ENCODE data around the gene SLC6A19.

Gene SLC6A19

DNA sequence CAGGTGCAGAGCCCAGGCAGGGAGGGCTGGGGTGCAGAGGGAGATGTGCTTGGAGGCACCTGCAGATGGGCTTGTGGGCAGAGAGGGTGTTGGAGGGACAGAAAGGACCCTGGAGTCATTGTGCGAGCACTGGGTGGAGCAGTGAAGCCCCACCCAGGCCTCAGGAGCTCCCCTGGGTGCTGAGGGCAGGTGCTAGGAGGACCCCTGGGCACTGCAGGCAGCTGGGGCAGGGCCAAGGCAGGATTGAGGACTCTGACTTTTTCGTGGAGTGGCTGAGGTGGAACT is 13.5 kb downstream of the SLC6A19 start:
- Histone ChIP-seq H3K36me3 (ENCODE audit: insufficient read depth, low read length) (no peaks in the 10 kb centered on the region), H3K9me3 (ENCODE audit: insufficient read depth, low read depth, low read length) (no peaks in the 10 kb centered on the region), H3K4me3 (ENCODE audit: low read length) (no peak overlapping the region), H3K9ac (ENCODE audit: low read depth, low read length) (no peak overlapping the region), H3K4me1 (ENCODE audit: insufficient read depth, low read length) (no peaks in the 10 kb centered on the region), H3K27ac (ENCODE audit: low read depth, low read length) (no peak overlapping the region), H3K27me3 (ENCODE audit: insufficient read depth, low read length) (no peaks in the 10 kb centered on the region)
- 87% methylated on average over 1 of the region's 2 CpGs for WGBS

DNA sequence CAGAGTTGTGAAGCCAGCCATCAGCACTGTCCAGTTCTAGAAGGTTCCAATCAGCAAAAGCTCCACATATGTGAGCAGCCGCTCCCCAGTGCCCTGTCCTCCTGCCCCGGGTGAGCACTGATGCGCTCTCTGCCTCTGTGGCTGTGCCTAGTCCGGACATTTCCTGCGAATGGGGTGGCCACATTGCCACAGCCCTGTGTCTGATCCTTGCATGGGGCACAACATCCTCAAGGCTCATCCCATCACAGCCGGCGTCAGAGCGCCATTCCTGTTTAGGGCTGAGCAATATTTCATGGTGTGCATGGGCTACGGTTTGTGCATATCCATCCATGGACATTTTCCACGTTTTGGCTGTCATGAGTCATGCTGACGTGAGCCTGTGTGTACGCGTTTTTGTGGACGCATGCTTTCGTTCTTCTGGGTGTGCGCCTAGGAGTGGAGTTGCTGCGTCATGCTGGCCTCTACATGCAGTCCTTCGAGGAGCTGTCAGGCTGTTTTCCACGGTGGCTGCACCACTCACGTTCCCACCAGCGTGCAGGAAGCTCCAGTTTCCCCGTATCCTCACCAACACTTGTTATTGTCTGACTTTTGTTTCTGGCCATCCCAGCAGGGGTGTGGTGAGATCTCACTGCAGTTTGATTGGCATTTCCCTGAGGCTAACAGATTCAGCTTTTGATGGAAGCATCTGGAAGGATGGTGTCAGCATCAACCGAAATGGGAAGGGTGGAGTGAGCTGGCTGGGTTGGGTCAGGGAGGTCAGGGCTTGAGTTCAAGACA is 14.1 kb downstream of the SLC6A19 start:
- Histone ChIP-seq H3K4me3 (ENCODE audit: low read length) (no peak overlapping the region), H3K4me1 (ENCODE audit: insufficient read depth, low read length) (no peaks in the 10 kb centered on the region), H3K36me3 (ENCODE audit: insufficient read depth, low read length) (no peaks in the 10 kb centered on the region), H3K27ac (ENCODE audit: low read depth, low read length) (no peak overlapping the region), H3K9me3 (ENCODE audit: insufficient read depth, low read depth, low read length) (no peaks in the 10 kb centered on the region), H3K27me3 (ENCODE audit: insufficient read depth, low read length) (no peaks in the 10 kb centered on the region), H3K9ac (ENCODE audit: low read depth, low read length) (no peak overlapping the region)
- 95% methylated on average over 23 of the region's 23 CpGs for WGBS

DNA sequence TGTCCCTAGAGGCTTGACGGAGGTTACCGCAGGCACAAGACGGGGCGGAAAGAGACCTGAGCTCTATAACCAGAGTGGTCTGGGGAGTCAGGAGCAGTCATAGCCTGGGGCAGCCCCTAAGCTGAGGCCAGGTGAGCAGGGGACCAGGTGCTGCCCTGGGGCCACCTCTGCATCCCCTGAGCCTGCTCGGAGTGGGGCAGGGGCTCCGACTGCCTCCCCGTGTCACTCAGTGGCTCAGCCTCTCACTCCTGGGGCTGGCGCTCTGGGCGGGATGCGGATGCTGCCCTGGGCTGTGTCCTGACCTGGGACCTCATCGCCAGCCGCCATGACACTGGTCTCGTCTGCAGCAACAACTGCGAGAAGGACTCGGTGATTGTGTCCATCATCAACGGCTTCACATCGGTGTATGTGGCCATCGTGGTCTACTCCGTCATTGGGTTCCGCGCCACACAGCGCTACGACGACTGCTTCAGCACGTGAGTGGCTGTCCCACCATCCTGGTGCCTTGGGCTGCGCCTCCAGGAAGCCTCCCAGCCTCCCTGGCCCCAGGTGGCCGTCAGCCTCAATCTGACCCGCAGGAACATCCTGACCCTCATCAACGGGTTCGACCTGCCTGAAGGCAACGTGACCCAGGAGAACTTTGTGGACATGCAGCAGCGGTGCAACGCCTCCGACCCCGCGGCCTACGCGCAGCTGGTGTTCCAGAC is 15.0 kb downstream of the SLC6A19 start:
- no peak overlapping the region for H3K4me3 ChIP-seq (ENCODE audit: low read length)
- WGBS = 94% methylated on average over 38 of the region's 38 CpGs
- H3K27ac ChIP-seq (ENCODE audit: low read depth, low read length) = no peak overlapping the region
- H3K4me1 ChIP-seq (ENCODE audit: insufficient read depth, low read length) = no peaks in the 10 kb centered on the region
- H3K9me3 ChIP-seq (ENCODE audit: insufficient read depth, low read depth, low read length) = no peaks in the 10 kb centered on the region
- H3K9ac ChIP-seq (ENCODE audit: low read depth, low read length) = no peak overlapping the region
- no peaks in the 10 kb centered on the region for H3K27me3 ChIP-seq (ENCODE audit: insufficient read depth, low read length)
- H3K36me3 ChIP-seq (ENCODE audit: insufficient read depth, low read length) = no peaks in the 10 kb centered on the region

GRCh38 chr5:1216918-1217295 is 15.5 kb downstream of the SLC6A19 start:
- Histone ChIP-seq H3K27me3 (ENCODE audit: insufficient read depth, low read length) (no peaks in the 10 kb centered on the region), H3K4me3 (ENCODE audit: low read length) (no peak overlapping the region), H3K9ac (ENCODE audit: low read depth, low read length) (no peak overlapping the region), H3K27ac (ENCODE audit: low read depth, low read length) (no peak overlapping the region), H3K36me3 (ENCODE audit: insufficient read depth, low read length) (no peaks in the 10 kb centered on the region), H3K9me3 (ENCODE audit: insufficient read depth, low read depth, low read length) (no peaks in the 10 kb centered on the region), H3K4me1 (ENCODE audit: insufficient read depth, low read length) (no peaks in the 10 kb centered on the region)
- 89% methylated on average over 18 of the region's 18 CpGs for WGBS

- Histone ChIP-seq H3K27ac (ENCODE audit: low read depth, low read length) (no peak overlapping the region), H3K4me1 (ENCODE audit: insufficient read depth, low read length) (no peaks in the 10 kb centered on the region), H3K9me3 (ENCODE audit: insufficient read depth, low read depth, low read length) (no peaks in the 10 kb centered on the region), H3K9ac (ENCODE audit: low read depth, low read length) (no peak overlapping the region), H3K27me3 (ENCODE audit: insufficient read depth, low read length) (no peaks in the 10 kb centered on the region), H3K36me3 (ENCODE audit: insufficient read depth, low read length) (no peaks in the 10 kb centered on the region), H3K4me3 (ENCODE audit: low read length) (no peak overlapping the region)
- 80% methylated on average over 24 of the region's 24 CpGs for WGBS
Observed at GRCh38 chr5:1217596-1218206, 16.3 kb downstream of the SLC6A19 start.

- Histone ChIP-seq H3K9ac (ENCODE audit: low read depth, low read length) (no peak overlapping the region), H3K27me3 (ENCODE audit: insufficient read depth, low read length) (no peaks in the 10 kb centered on the region), H3K9me3 (ENCODE audit: insufficient read depth, low read depth, low read length) (no peaks in the 10 kb centered on the region), H3K27ac (ENCODE audit: low read depth, low read length) (no peak overlapping the region), H3K36me3 (ENCODE audit: insufficient read depth, low read length) (no peaks in the 10 kb centered on the region), H3K4me1 (ENCODE audit: insufficient read depth, low read length) (no peaks in the 10 kb centered on the region), H3K4me3 (ENCODE audit: low read length) (no peak overlapping the region)
- 94% methylated on average over 38 of the region's 38 CpGs for WGBS
Observed at GRCh38 chr5:1218351-1219080, 17.1 kb downstream of the SLC6A19 start.

- Histone ChIP-seq H3K4me1 (ENCODE audit: insufficient read depth, low read length) (no peaks in the 10 kb centered on the region), H3K27ac (ENCODE audit: low read depth, low read length) (no peak overlapping the region), H3K4me3 (ENCODE audit: low read length) (no peak overlapping the region), H3K9ac (ENCODE audit: low read depth, low read length) (no peak overlapping the region), H3K36me3 (ENCODE audit: insufficient read depth, low read length) (no peaks in the 10 kb centered on the region), H3K27me3 (ENCODE audit: insufficient read depth, low read length) (no peaks in the 10 kb centered on the region), H3K9me3 (ENCODE audit: insufficient read depth, low read depth, low read length) (no peaks in the 10 kb centered on the region)
- WGBS = 88% methylated on average over 38 of the region's 38 CpGs
Observed at GRCh38 chr5:1219098-1219767, 17.8 kb downstream of the SLC6A19 start.

DNA sequence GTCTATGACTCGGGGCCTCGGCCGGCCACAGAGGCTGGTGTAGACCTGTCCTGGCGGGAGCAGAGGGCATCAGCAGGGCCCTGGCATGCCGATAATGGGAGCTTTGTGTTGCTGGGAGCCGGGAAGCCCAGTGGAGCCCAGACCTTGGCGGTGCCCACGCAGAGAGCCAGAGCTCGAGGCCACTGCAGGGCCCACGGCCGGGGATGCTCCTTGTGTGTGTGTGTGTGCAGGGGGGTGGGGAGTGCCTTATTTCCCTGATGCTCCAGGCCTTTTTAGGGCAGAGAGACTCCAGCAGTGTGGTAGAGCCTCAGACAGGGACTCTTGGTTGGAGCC is 18.3 kb downstream of the SLC6A19 start:
- Histone ChIP-seq H3K9ac (ENCODE audit: low read depth, low read length) (no peak overlapping the region), H3K27me3 (ENCODE audit: insufficient read depth, low read length) (no peaks in the 10 kb centered on the region), H3K4me1 (ENCODE audit: insufficient read depth, low read length) (no peaks in the 10 kb centered on the region), H3K27ac (ENCODE audit: low read depth, low read length) (no peak overlapping the region), H3K36me3 (ENCODE audit: insufficient read depth, low read length) (no peaks in the 10 kb centered on the region), H3K9me3 (ENCODE audit: insufficient read depth, low read depth, low read length) (no peaks in the 10 kb centered on the region), H3K4me3 (ENCODE audit: low read length) (no peak overlapping the region)
- WGBS = 96% methylated on average over 11 of the region's 11 CpGs

DNA sequence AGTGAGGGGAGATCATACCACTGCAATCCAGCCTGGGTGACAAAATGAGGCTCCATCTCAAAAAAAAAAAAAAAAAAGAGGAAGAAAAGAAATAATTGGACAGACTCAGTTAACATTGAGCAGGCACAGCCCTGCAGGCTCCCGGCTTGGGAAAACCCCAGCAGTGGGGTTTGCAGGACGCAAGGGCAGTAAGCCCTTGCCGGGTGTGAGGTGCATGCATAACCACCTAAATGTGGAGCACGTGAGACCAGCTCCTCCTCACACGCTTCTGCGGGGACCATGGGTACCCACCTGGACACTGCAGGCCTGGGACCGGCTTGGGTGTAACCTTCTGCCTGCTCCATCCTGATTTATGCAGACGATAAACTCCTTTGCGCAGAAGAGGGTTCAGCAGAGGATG is 19.0 kb downstream of the SLC6A19 start:
- Histone ChIP-seq H3K27ac (ENCODE audit: low read depth, low read length) (no peak overlapping the region), H3K9ac (ENCODE audit: low read depth, low read length) (no peak overlapping the region), H3K4me1 (ENCODE audit: insufficient read depth, low read length) (no peaks in the 10 kb centered on the region), H3K4me3 (ENCODE audit: low read length) (no peak overlapping the region), H3K36me3 (ENCODE audit: insufficient read depth, low read length) (no peaks in the 10 kb centered on the region), H3K27me3 (ENCODE audit: insufficient read depth, low read length) (no peaks in the 10 kb centered on the region), H3K9me3 (ENCODE audit: insufficient read depth, low read depth, low read length) (no peaks in the 10 kb centered on the region)
- 86% methylated on average over 9 of the region's 9 CpGs for WGBS

- H3K9ac ChIP-seq (ENCODE audit: low read depth, low read length) = no peak overlapping the region
- no peak overlapping the region for H3K4me3 ChIP-seq (ENCODE audit: low read length)
- WGBS = 90% methylated on average over 19 of the region's 19 CpGs
Observed at GRCh38 chr5:1220831-1221230, 19.4 kb downstream of the SLC6A19 start.

DNA sequence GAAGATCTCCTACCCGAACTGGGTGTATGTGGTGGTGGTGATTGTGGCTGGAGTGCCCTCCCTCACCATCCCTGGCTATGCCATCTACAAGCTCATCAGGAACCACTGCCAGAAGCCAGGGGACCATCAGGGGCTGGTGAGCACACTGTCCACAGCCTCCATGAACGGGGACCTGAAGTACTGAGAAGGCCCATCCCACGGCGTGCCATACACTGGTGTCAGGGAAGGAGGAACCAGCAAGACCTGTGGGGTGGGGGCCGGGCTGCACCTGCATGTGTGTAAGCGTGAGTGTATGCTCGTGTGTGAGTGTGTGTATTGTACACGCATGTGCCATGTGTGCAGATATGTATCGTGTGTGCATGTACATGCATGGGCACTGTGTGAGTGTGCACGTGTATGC is 20.3 kb downstream of the SLC6A19 start:
- WGBS = 96% methylated on average over 9 of the region's 10 CpGs
- no peak overlapping the region for H3K27ac ChIP-seq (ENCODE audit: low read depth, low read length)
- no peaks in the 10 kb centered on the region for H3K36me3 ChIP-seq (ENCODE audit: insufficient read depth, low read length)
- no peak overlapping the region for H3K4me3 ChIP-seq (ENCODE audit: low read length)
- no peaks in the 10 kb centered on the region for H3K4me1 ChIP-seq (ENCODE audit: insufficient read depth, low read length)
- no peak overlapping the region for H3K9ac ChIP-seq (ENCODE audit: low read depth, low read length)
- no peaks in the 10 kb centered on the region for H3K9me3 ChIP-seq (ENCODE audit: insufficient read depth, low read depth, low read length)
- no peaks in the 10 kb centered on the region for H3K27me3 ChIP-seq (ENCODE audit: insufficient read depth, low read length)

More at GRCh38 chr5:1220831-1221230, 19.4 kb downstream of the SLC6A19 start:
- Histone ChIP-seq H3K27ac (ENCODE audit: low read depth, low read length) (no peak overlapping the region), H3K27me3 (ENCODE audit: insufficient read depth, low read length) (no peaks in the 10 kb centered on the region), H3K4me1 (ENCODE audit: insufficient read depth, low read length) (no peaks in the 10 kb centered on the region), H3K36me3 (ENCODE audit: insufficient read depth, low read length) (no peaks in the 10 kb centered on the region), H3K9me3 (ENCODE audit: insufficient read depth, low read depth, low read length) (no peaks in the 10 kb centered on the region)

Measured in HUES64 (cell line).